Endothelial cell of umbilical vein (primary cell): ENCODE measurements around the gene CCL16. TPM values are rescaled to one million over a fixed set of nuclear protein-coding genes. Genes with fewer than 3 reads are reported as not detected.

Experiments used
- BruUV-seq: library from RNA; stranded (reverse); fragments of 400-500 nt; replicated peaks from 2 replicates; lab custom pipeline; 2021; lab: Mats Ljungman, UMichigan
- CTCF ChIA-PET: fragments of 300-600, 350-600 bp; sonication (Branson Sonifier 250); formaldehyde crosslinking; loops from one replicate; lab custom pipeline; 2021; ENCODE audit warnings: antibody characterized with exemption, inconsistent platforms; lab: Charles Lee
- POLR2A ChIA-PET: fragments of 300-600, 350-600 bp; sonication (Branson Sonifier 250); formaldehyde crosslinking; loops from one replicate; lab custom pipeline; 2021; ENCODE audit warnings: antibody characterized with exemption, inconsistent platforms; lab: Charles Lee
- DNase-seq: peaks from one replicate; pipeline ENCODE4 v3.0.0-alpha.2; 2011; ENCODE audit warnings: low read depth, low spot score
- FAIRE-seq: peaks from 2 replicates; lab custom pipeline; 2011; peaks lifted over from hg19 to GRCh38; lab: Jason Lieb, UNC
- H2AFZ ChIP-seq: 2 replicates; pipeline ENCODE4 v1.6.0; 2012; ENCODE audit warnings: low read depth, low read length, control low read depth, inconsistent platforms
- H3K27ac ChIP-seq: 2 replicates; pipeline ENCODE4 v1.5.1; 2011; ENCODE audit warnings: low read depth, mild to moderate bottlenecking, control low read depth, low read length, moderate library complexity; ENCODE audit not compliant: insufficient read depth
- H3K27me3 ChIP-seq, 2 experiments: 2 replicates each; pipeline versions ENCODE4 v1.6.0 to v1.6.1; 2011; ENCODE audit warnings: low read length in 2 of 2, mixed read lengths in 1 of 2; ENCODE audit not compliant: control insufficient read depth in 2 of 2, insufficient read depth in 2 of 2
- H3K36me3 ChIP-seq, 2 experiments: 2 replicates in 1 of 2; 3 replicates in 1 of 2; pipeline ENCODE4 v1.5.1; 2011; ENCODE audit warnings: low read length in 2 of 2, mild to moderate bottlenecking in 1 of 2, moderate library complexity in 1 of 2; ENCODE audit not compliant: control insufficient read depth in 2 of 2, insufficient read depth in 2 of 2; ENCODE audit errors: extremely low read depth in 1 of 2
- H3K4me1 ChIP-seq: 3 replicates; pipeline ENCODE4 v1.5.1; 2011; ENCODE audit warnings: mild to moderate bottlenecking, low read length; ENCODE audit not compliant: control insufficient read depth, insufficient read depth; ENCODE audit errors: extremely low read depth
- H3K4me2 ChIP-seq: 2 replicates; pipeline ENCODE4 v1.6.1; 2011; ENCODE audit warnings: low read length, control low read depth, mixed read lengths; ENCODE audit not compliant: insufficient read depth
- H3K4me3 ChIP-seq, 3 experiments: fragments of 200-600 bp in 1 of 3; sonication (generic), shearing (Covaris generic) in 1 of 3; replicated peaks in 1 of 3; 2 replicates each; pipeline ENCODE4 v1.5.1; 2011 to 2016; ENCODE audit warnings: control low read depth in 3 of 3, low read length in 3 of 3, mild to moderate bottlenecking in 2 of 3, inconsistent platforms in 1 of 3, low read depth in 1 of 3, moderate library complexity in 1 of 3; ENCODE audit not compliant: insufficient read depth in 1 of 3
- H3K79me2 ChIP-seq: 2 replicates; pipeline ENCODE4 v1.6.0; 2012; ENCODE audit warnings: low read length, inconsistent platforms; ENCODE audit not compliant: control insufficient read depth, insufficient read depth
- H3K9ac ChIP-seq: replicated peaks from 2 replicates; pipeline ENCODE3; 2011; ENCODE audit warnings: low read length, control low read depth; ENCODE audit not compliant: insufficient read depth; ENCODE audit errors: extremely low read depth
- H3K9me1 ChIP-seq: replicated peaks from 3 replicates; pipeline ENCODE4 v1.6.0; 2011; ENCODE audit warnings: mild to moderate bottlenecking, low read length; ENCODE audit not compliant: control insufficient read depth, insufficient read depth; ENCODE audit errors: extremely low read depth
- H3K9me3 ChIP-seq: replicated peaks from 2 replicates; pipeline ENCODE4 v1.5.1; 2012; ENCODE audit warnings: low read length, inconsistent platforms; ENCODE audit not compliant: control insufficient read depth, insufficient read depth
- H4K20me1 ChIP-seq: replicated peaks from 2 replicates; pipeline ENCODE3; 2011; ENCODE audit warnings: mild to moderate bottlenecking, low read length; ENCODE audit not compliant: control insufficient read depth, insufficient read depth; ENCODE audit errors: extremely low read depth
- EZH2 ChIP-seq: IDR thresholded peaks from 2 replicates; pipeline ENCODE4 v1.6.1; 2012; ENCODE audit warnings: borderline replicate concordance, low read depth, mild to moderate bottlenecking, moderate library complexity, low read length, inconsistent platforms; ENCODE audit not compliant: severe bottlenecking
- FOS ChIP-seq: IDR thresholded peaks from 2 replicates; pipeline ENCODE4 v1.6.1; 2011; ENCODE audit warnings: mild to moderate bottlenecking, low read length, moderate library complexity, borderline replicate concordance; ENCODE audit not compliant: insufficient read depth
- GATA2 ChIP-seq: IDR thresholded peaks from 2 replicates; pipeline ENCODE4 v1.7.0; 2011; ENCODE audit warnings: low read depth, mild to moderate bottlenecking, moderate library complexity, mixed read lengths, low read length; ENCODE audit not compliant: insufficient read length, insufficient read depth
- JUN ChIP-seq: IDR thresholded peaks from 2 replicates; pipeline ENCODE4 v1.6.1; 2011; ENCODE audit warnings: borderline replicate concordance, low read depth; ENCODE audit not compliant: insufficient read length, insufficient read depth
- MYC ChIP-seq: IDR thresholded peaks from one replicate; pipeline ENCODE4 v1.6.1; 2011; ENCODE audit warnings: mild to moderate bottlenecking, low read depth, low read length
- POLR2A ChIP-seq: IDR thresholded peaks from 2 replicates; pipeline ENCODE4 v1.6.1; 2012; ENCODE audit warnings: low read depth, mild to moderate bottlenecking, control low read depth, low read length
- POLR2AphosphoS5 ChIP-seq: IDR thresholded peaks from 2 replicates; pipeline ENCODE4 v1.6.1; 2012; ENCODE audit warnings: low read depth, mild to moderate bottlenecking, control low read depth, low read length, moderate library complexity; ENCODE audit not compliant: insufficient read depth
- dilution Hi-C: fragments of 300-500 bp; cut with MboI; formaldehyde crosslinking; loops from one replicate; pipeline ENCODE4 v1.15.0; 2019; ENCODE audit warnings: low sequenced_read_pairs; ENCODE audit not compliant: extremely low pct_ligation_motif_present
- intact Hi-C: fragments of 100-400 bp; cut with micrococcal nuclease; formaldehyde crosslinking; loops from one replicate; pipeline ENCODE4 v1.10.0; 2022
- polyA plus RNA-seq, 4 experiments: library from polyadenylated mRNA; depleted of rRNA in 3 of 4; stranded (reverse) in 3 of 4; unstranded in 1 of 4; fragments of >200 nt; gene quantifications; 2 replicates each; pipeline versions ENCODE4 v1.2.1 to v1.2.3, GENCODE V29; 2011 to 2012; ENCODE audit warnings: missing spikeins in 1 of 4
- total RNA-seq: library from RNA; stranded (reverse); gene quantifications from 2 replicates; pipeline ENCODE4 v1.2.3, GENCODE V29; 2021
- TF ChIP-seq, protein P1 (sequence below), 2 donors: IDR thresholded peaks; 1 replicate in 1 of 2; 2 replicates in 1 of 2; pipeline ENCODE4 v1.5.1; 2011; ENCODE audit warnings: low read length in 2 of 2, mild to moderate bottlenecking in 2 of 2, moderate library complexity in 2 of 2, control low read depth in 1 of 2, inconsistent platforms in 1 of 2, low read depth in 1 of 2; ENCODE audit not compliant: insufficient read depth in 1 of 2; ENCODE audit errors: extremely low read depth in 1 of 2
- TF ChIP-seq, protein P2 (sequence below): IDR thresholded peaks from 2 replicates; pipeline ENCODE4 v1.6.1; 2011; ENCODE audit not compliant: insufficient read depth, insufficient read length

CCL16 gene
- total and polyA plus RNA-seq, 2 donors (not counting 3 experiments of a cell fraction or from before 2014, with no cell fraction given) = 0.18 to 0.51 TPM

DNA sequence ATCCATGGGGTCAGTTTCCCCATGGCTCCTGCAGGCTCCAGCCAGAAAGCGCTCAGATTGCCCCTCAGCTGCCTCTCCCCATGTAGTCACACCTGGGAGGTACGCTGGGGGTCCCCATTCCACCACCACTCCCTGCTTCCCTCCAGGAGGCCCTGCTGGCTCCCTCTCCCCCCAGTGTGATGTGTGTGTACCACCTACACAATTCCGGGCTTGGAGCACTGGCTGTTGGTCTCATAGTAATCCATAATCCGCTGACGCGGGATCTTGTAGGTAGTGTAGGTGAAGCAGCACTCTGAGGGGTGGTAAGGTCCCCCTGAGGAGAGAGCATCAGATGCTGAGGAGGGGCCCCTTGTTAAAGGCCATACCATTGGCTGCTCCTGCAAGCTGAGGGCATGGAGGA is 2.8 kb upstream of the CCL16 start:
- H3K4me2 ChIP-seq = no peak overlapping the region
- no peak overlapping the region for H2AFZ ChIP-seq
- ChIA-PET POLR2A (no interaction called here), CTCF (interaction anchor here (4.9 kb wide), 1 partner anchor 15 kb away, joined by 21 read pairs; no protein-coding TSS in a partner anchor)
- H3K9me1 ChIP-seq = no peaks in the 10 kb centered on the region
- no peaks in the 10 kb centered on the region for H4K20me1 ChIP-seq
- H3K79me2 ChIP-seq = no peaks in the 10 kb centered on the region
- no peaks in the 10 kb centered on the region for H3K9me3 ChIP-seq
- TF ChIP-seq, protein P1, sequence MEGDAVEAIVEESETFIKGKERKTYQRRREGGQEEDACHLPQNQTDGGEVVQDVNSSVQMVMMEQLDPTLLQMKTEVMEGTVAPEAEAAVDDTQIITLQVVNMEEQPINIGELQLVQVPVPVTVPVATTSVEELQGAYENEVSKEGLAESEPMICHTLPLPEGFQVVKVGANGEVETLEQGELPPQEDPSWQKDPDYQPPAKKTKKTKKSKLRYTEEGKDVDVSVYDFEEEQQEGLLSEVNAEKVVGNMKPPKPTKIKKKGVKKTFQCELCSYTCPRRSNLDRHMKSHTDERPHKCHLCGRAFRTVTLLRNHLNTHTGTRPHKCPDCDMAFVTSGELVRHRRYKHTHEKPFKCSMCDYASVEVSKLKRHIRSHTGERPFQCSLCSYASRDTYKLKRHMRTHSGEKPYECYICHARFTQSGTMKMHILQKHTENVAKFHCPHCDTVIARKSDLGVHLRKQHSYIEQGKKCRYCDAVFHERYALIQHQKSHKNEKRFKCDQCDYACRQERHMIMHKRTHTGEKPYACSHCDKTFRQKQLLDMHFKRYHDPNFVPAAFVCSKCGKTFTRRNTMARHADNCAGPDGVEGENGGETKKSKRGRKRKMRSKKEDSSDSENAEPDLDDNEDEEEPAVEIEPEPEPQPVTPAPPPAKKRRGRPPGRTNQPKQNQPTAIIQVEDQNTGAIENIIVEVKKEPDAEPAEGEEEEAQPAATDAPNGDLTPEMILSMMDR (IDR thresholded peaks at IDR 0.05; ENCODE audit: extremely low read depth in 1 of 2, insufficient read depth in 1 of 2, low read depth in 1 of 2, low read length in 2 of 2) = no peak
- TF ChIP-seq, protein P2, sequence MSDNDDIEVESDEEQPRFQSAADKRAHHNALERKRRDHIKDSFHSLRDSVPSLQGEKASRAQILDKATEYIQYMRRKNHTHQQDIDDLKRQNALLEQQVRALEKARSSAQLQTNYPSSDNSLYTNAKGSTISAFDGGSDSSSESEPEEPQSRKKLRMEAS = no peak
- no peak for TF ChIP-seq EZH2
- TF ChIP-seq JUN = no peak
- no peak for TF ChIP-seq MYC
- TF ChIP-seq POLR2AphosphoS5 = no peak
- TF ChIP-seq POLR2A = no peak
- no peak for TF ChIP-seq FOS
- TF ChIP-seq GATA2 = no peak
- peaks cover 30% of the 10 kb centered on the region for H3K4me1 ChIP-seq
- no TSS peak for BruUV-seq
- H3K27ac ChIP-seq = no peak overlapping the region
- FAIRE-seq (no peak), DNase-seq (no peak)
- intact Hi-C loops (no loop called here), dilution Hi-C loops (no loop called here)
- H3K4me3 ChIP-seq = no peak overlapping the region
- no peak overlapping the region for H3K9ac ChIP-seq
- no peaks in the 10 kb centered on the region for H3K27me3 ChIP-seq
- H3K36me3 ChIP-seq = peaks cover 0 to 4% of the 10 kb centered on the region in 2 experiments
